CD14-positive monocyte (primary cell): ENCODE data around the gene RNASEH2C. TPM values are rescaled to one million over a fixed set of nuclear protein-coding genes. Genes with fewer than 3 reads are reported as not detected.
A peak's percentile ranks its signal among the peaks of the same experiment; 100 is the strongest.

ENCODE experiments used
- DNase-seq, 3 donors: peaks; one replicate each; pipeline ENCODE4 v3.0.0-alpha.2; 2011 to 2022
- H2AFZ ChIP-seq: 2 replicates; pipeline ENCODE4 v1.6.0; 2012; ENCODE audit warnings: mild to moderate bottlenecking, low read depth, low read length, inconsistent platforms; ENCODE audit not compliant: insufficient read depth, poor library complexity, severe bottlenecking
- H3K27ac ChIP-seq, 2 donors: 1 replicate in 1 of 2; 2 replicates in 1 of 2; pipeline ENCODE4 v1.5.1; 2012 to 2013; ENCODE audit warnings: low read length in 2 of 2, control low read depth in 1 of 2, inconsistent platforms in 1 of 2, low read depth in 1 of 2, mild to moderate bottlenecking in 1 of 2
- H3K27me3 ChIP-seq, 2 donors: one replicate each; pipeline versions ENCODE4 v1.6.0 to v1.6.1; 2011 to 2013; ENCODE audit warnings: low read length in 2 of 2; ENCODE audit not compliant: control insufficient read depth in 2 of 2, insufficient read depth in 2 of 2
- H3K36me3 ChIP-seq, 2 donors: replicated peaks in 1 of 2; 1 replicate in 1 of 2; 2 replicates in 1 of 2; pipeline versions ENCODE4 v1.5.1 to v1.6.1; 2012 to 2013; ENCODE audit warnings: low read length in 2 of 2, control low read depth in 1 of 2, inconsistent platforms in 1 of 2, mild to moderate bottlenecking in 1 of 2; ENCODE audit not compliant: insufficient read depth in 2 of 2, control insufficient read depth in 1 of 2
- H3K4me1 ChIP-seq, 2 donors: 1 replicate in 1 of 2; 2 replicates in 1 of 2; pipeline versions ENCODE4 v1.5.1 to v1.6.1; 2012 to 2013; ENCODE audit warnings: low read length in 2 of 2, control low read depth in 1 of 2, inconsistent platforms in 1 of 2, mild to moderate bottlenecking in 1 of 2, moderate library complexity in 1 of 2; ENCODE audit not compliant: insufficient read depth in 2 of 2, control insufficient read depth in 1 of 2
- H3K4me2 ChIP-seq: replicated peaks from 2 replicates; pipeline ENCODE3; 2012; ENCODE audit warnings: low read length, moderate library complexity, mild to moderate bottlenecking; ENCODE audit not compliant: poor library complexity, severe bottlenecking; ENCODE audit errors: extremely low read depth
- H3K4me3 ChIP-seq, 3 experiments: fragments of 200-600 bp in 1 of 3; sonication (generic) in 1 of 3; replicated peaks in 1 of 3; 1 replicate in 2 of 3; 2 replicates in 1 of 3; pipeline ENCODE4 v1.5.1; 2011 to 2013; ENCODE audit warnings: low read length in 3 of 3, mild to moderate bottlenecking in 3 of 3, control low read depth in 2 of 3, low read depth in 2 of 3, inconsistent platforms in 1 of 3, moderate library complexity in 1 of 3
- H3K79me2 ChIP-seq: 2 replicates; pipeline ENCODE4 v1.6.0; 2012; ENCODE audit warnings: mild to moderate bottlenecking, control low read depth, inconsistent platforms, low read length, moderate library complexity; ENCODE audit not compliant: insufficient read depth
- H3K9ac ChIP-seq: 2 replicates; pipeline ENCODE4 v1.6.0; 2017; ENCODE audit warnings: low read length, mild to moderate bottlenecking; ENCODE audit not compliant: insufficient read depth, poor library complexity, severe bottlenecking
- H3K9me3 ChIP-seq, 2 donors: replicated peaks in 1 of 2; 1 replicate in 1 of 2; 2 replicates in 1 of 2; pipeline versions ENCODE4 v1.5.1 to v1.6.1; 2012 to 2013; ENCODE audit warnings: low read length in 2 of 2, control low read depth in 1 of 2; ENCODE audit not compliant: control insufficient read depth in 1 of 2, insufficient read depth in 1 of 2
- H4K20me1 ChIP-seq: 2 replicates; pipeline ENCODE4 v1.6.0; 2012; ENCODE audit warnings: mild to moderate bottlenecking, low read length, control low read depth, moderate library complexity; ENCODE audit not compliant: insufficient read depth
- H3K27ac Mint-ChIP-seq, 7 donors: one replicate each; pipeline ENCODE4 v1.8.0; 2020; ENCODE audit warnings: mild to moderate bottlenecking in 7 of 7, mixed read lengths in 7 of 7, moderate library complexity in 6 of 7, inconsistent platforms in 2 of 7
- H3K27me3 Mint-ChIP-seq, 3 donors: one replicate each; pipeline ENCODE4 v1.8.0; 2021 to 2022; ENCODE audit warnings: low read depth in 3 of 3, mild to moderate bottlenecking in 3 of 3, mixed read lengths in 3 of 3, moderate library complexity in 3 of 3, inconsistent platforms in 1 of 3
- H3K36me3 Mint-ChIP-seq, 2 donors: one replicate each; pipeline ENCODE4 v1.8.0; 2020; ENCODE audit warnings: mixed read lengths in 2 of 2, inconsistent platforms in 1 of 2, mild to moderate bottlenecking in 1 of 2
- H3K4me1 Mint-ChIP-seq: one replicate; pipeline ENCODE4 v1.8.0; 2020; ENCODE audit warnings: mild to moderate bottlenecking, mixed read lengths
- H3K4me3 Mint-ChIP-seq, 2 donors: one replicate each; pipeline ENCODE4 v1.8.0; 2020; ENCODE audit warnings: mild to moderate bottlenecking in 2 of 2, mixed read lengths in 2 of 2, moderate library complexity in 1 of 2
- H3K9me3 Mint-ChIP-seq, 7 donors: one replicate each; pipeline ENCODE4 v1.8.0; 2020 to 2022; ENCODE audit warnings: mixed read lengths in 7 of 7, mild to moderate bottlenecking in 6 of 7, moderate library complexity in 6 of 7, inconsistent platforms in 2 of 7
- CTCF ChIP-seq: fragments of 200-600 bp; IDR thresholded peaks from one replicate; pipeline ENCODE4 v1.8.0; 2022; ENCODE audit warnings: antibody characterized with exemption, mild to moderate bottlenecking
- WGBS: methylation state at CpG from one replicate; pipeline ENCODE4 v1.1.5; 2013; ENCODE audit warnings: missing lambda C conversion rate; ENCODE audit not compliant: insufficient coverage; 5-methylcytosine and 5-hydroxymethylcytosine counted together
- intact Hi-C, 2 donors: fragments of 100-400 bp; cut with micrococcal nuclease; formaldehyde crosslinking; loops; one replicate each; pipeline versions ENCODE4 v1.15.0 to v1.15.1; 2023
- polyA plus RNA-seq, 3 donors: library from polyadenylated mRNA; depleted of rRNA in 1 of 3; unstranded in 2 of 3; stranded (reverse) in 1 of 3; fragments of 300-500 nt in 2 of 3; fragments of >200 nt in 1 of 3; fragmentation: Illumina TruSeq in 2 of 3; gene quantifications; 1 replicate in 2 of 3; 2 replicates in 1 of 3; pipeline ENCODE4 v1.2.3, GENCODE V29; 2012 to 2021

RNASEH2C gene
- polyA plus RNA-seq, 3 donors = 33.3 to 131 (median 95.2) TPM

GRCh38 chr11:65716774-65717405 lies 3.7 kb downstream of the RNASEH2C start:
- Histone ChIP-seq H3K4me2 (no peak overlapping the region), H4K20me1 (peaks cover 64% of the 10 kb centered on the region), H3K4me3 (no peak overlapping the region), H3K27ac (no peak overlapping the region), H3K79me2 (peaks cover 65% of the 10 kb centered on the region), H3K27me3 (no peaks in the 10 kb centered on the region), H3K36me3 (peaks cover 59 to 64% of the 10 kb centered on the region in 2 donors), H2AFZ (no peak overlapping the region), H3K4me1 (peaks cover 27 to 40% of the 10 kb centered on the region in 2 donors), H3K9me3 (no peaks in the 10 kb centered on the region), H3K9ac (no peak overlapping the region)
- TF ChIP-seq CTCF = no peak
- intact Hi-C loops = loop anchor here in 1 of 2 donors (5.0 kb wide), 1 partner anchor 65 kb away; the partner anchor contains the start of gene AP5B1
- H3K4me1 Mint-ChIP-seq = peaks cover 44% of the 10 kb centered on the region
- peaks cover 59 to 68% of the 10 kb centered on the region in 2 donors for H3K36me3 Mint-ChIP-seq
- peaks cover 0 to 4% (median 0%) of the 10 kb centered on the region in 3 donors for H3K27me3 Mint-ChIP-seq
- no peaks in the 10 kb centered on the region for H3K9me3 Mint-ChIP-seq
- no peak overlapping the region for H3K4me3 Mint-ChIP-seq
- peak overlapping the region in 3 of 7 donors; percentile 40 to 79 (median 53) for H3K27ac Mint-ChIP-seq
- no peak for DNase-seq
- 97% methylated on average over 14 of the region's 14 CpGs for WGBS

GRCh38 chr11:65716302-65716701 lies 4.3 kb downstream of the RNASEH2C start:
- Histone ChIP-seq H3K27ac (no peak overlapping the region), H3K9ac (no peak overlapping the region), H2AFZ (no peak overlapping the region), H3K36me3 (peaks cover 59 to 64% of the 10 kb centered on the region in 2 donors), H3K9me3 (no peaks in the 10 kb centered on the region), H3K4me3 (no peak overlapping the region), H4K20me1 (peaks cover 64% of the 10 kb centered on the region), H3K4me2 (no peak overlapping the region), H3K4me1 (peaks cover 29 to 43% of the 10 kb centered on the region in 2 donors), H3K79me2 (peaks cover 65% of the 10 kb centered on the region), H3K27me3 (no peaks in the 10 kb centered on the region)
- peaks cover 45% of the 10 kb centered on the region for H3K4me1 Mint-ChIP-seq
- peaks cover 0 to 4% (median 0%) of the 10 kb centered on the region in 3 donors for H3K27me3 Mint-ChIP-seq
- WGBS = 95% methylated on average over 7 of the region's 7 CpGs
- intact Hi-C loops = loop anchor here in 1 of 2 donors (5.0 kb wide), 1 partner anchor 66 kb away; the partner anchor contains the start of gene AP5B1
- no peak overlapping the region for H3K4me3 Mint-ChIP-seq
- no peak for TF ChIP-seq CTCF
- H3K36me3 Mint-ChIP-seq = peaks cover 59 to 68% of the 10 kb centered on the region in 2 donors
- DNase-seq = no peak
- no peaks in the 10 kb centered on the region for H3K9me3 Mint-ChIP-seq
- peak overlapping the region in 3 of 7 donors; percentile 7 to 79 (median 41) for H3K27ac Mint-ChIP-seq
